Uterus (tissue), 4 donors: ENCODE results near the gene PVALB. TPM values are rescaled to one million over a fixed set of nuclear protein-coding genes. Genes with fewer than 3 reads are reported as not detected.

ENCODE experiments used
- DNase-seq, 2 donors: peaks; one replicate each; pipeline ENCODE4 v3.0.0-alpha.2; 2019 to 2020
- H3K27ac ChIP-seq, 2 donors: fragments of 200-600 bp; sonication (generic); 1 replicate in 1 of 2; 2 replicates in 1 of 2; pipeline ENCODE4 v1.5.1; 2016 to 2018
- H3K27me3 ChIP-seq, 2 donors: fragments of 200-600 bp; sonication (generic); one replicate each; pipeline ENCODE4 v1.5.1; 2018 to 2019; ENCODE audit warnings: control low read depth in 1 of 2
- H3K36me3 ChIP-seq, 2 donors: fragments of 200-600 bp; sonication (generic); one replicate each; pipeline ENCODE4 v1.5.1; 2019; ENCODE audit warnings: control low read depth in 1 of 2
- H3K4me1 ChIP-seq, 2 donors: fragments of 200-600 bp; sonication (generic); one replicate each; pipeline ENCODE4 v1.5.1; 2018 to 2019; ENCODE audit warnings: control low read depth in 1 of 2
- H3K4me3 ChIP-seq, 2 donors: fragments of 200-600 bp; sonication (generic); 1 replicate in 1 of 2; 2 replicates in 1 of 2; pipeline ENCODE4 v1.5.1; 2018 to 2019; ENCODE audit warnings: mild to moderate bottlenecking in 1 of 2
- H3K9me3 ChIP-seq, 2 donors: fragments of 200-600 bp; sonication (generic); one replicate each; pipeline ENCODE4 v1.5.1; 2019; ENCODE audit warnings: control low read depth in 1 of 2
- CTCF ChIP-seq, 4 experiments: fragments of 200-600 bp in 2 of 4; fragments of 450-650 bp in 2 of 4; sonication (generic) in 2 of 4; IDR thresholded peaks; one replicate each; pipeline ENCODE4 v1.5.1; 2016 to 2019; ENCODE audit warnings: antibody characterized with exemption in 4 of 4, mild to moderate bottlenecking in 2 of 4, moderate library complexity in 1 of 4
- POLR2A ChIP-seq, 2 donors: fragments of 450-650 bp; IDR thresholded peaks; one replicate each; pipeline ENCODE4 v1.6.1; 2016; ENCODE audit warnings: antibody characterized with exemption in 2 of 2, mild to moderate bottlenecking in 1 of 2, moderate library complexity in 1 of 2
- intact Hi-C: fragments of 100-400 bp; cut with DNase I; formaldehyde crosslinking; loops from one replicate; pipeline ENCODE4 v1.15.1; 2023; ENCODE audit warnings: low total_unique reads
- total RNA-seq, 4 donors: library from RNA; depleted of rRNA in 3 of 4; stranded (reverse); fragments of >200 nt in 3 of 4; gene quantifications; one replicate each; pipeline versions ENCODE4 v1.1.0 to v1.2.4, GENCODE V29; 2014 to 2023
- donor health status: DM: yes; HTN: yes; CAD: no.

Gene PVALB
- total RNA-seq, 4 donors from 2014 or later: 2.3 TPM; not detected in 3

GRCh38 chr22:36797911-36798673 is 18.7 kb downstream of the PVALB start:
- DNase-seq: no peak
- Histone ChIP-seq H3K27me3 (no peaks in the 10 kb centered on the region), H3K4me1 (no peaks in the 10 kb centered on the region), H3K27ac (no peak overlapping the region), H3K9me3 (no peaks in the 10 kb centered on the region), H3K36me3 (no peaks in the 10 kb centered on the region), H3K4me3 (no peak overlapping the region)
- TF ChIP-seq CTCF (IDR thresholded peaks at IDR 0.05) (no peak), POLR2A (IDR thresholded peaks at IDR 0.05) (no peak)
- intact Hi-C loops: no loop called here

- intact Hi-C loops: no loop called here
- Histone ChIP-seq H3K36me3 (no peaks in the 10 kb centered on the region), H3K27ac (no peak overlapping the region), H3K9me3 (no peaks in the 10 kb centered on the region), H3K27me3 (no peaks in the 10 kb centered on the region), H3K4me3 (no peak overlapping the region), H3K4me1 (no peaks in the 10 kb centered on the region)
- no peak for DNase-seq
- no peak for TF ChIP-seq CTCF (IDR thresholded peaks at IDR 0.05)
- no peak for TF ChIP-seq POLR2A (IDR thresholded peaks at IDR 0.05)
Observed at GRCh38 chr22:36797374-36797773, 19.5 kb downstream of the PVALB start.

- no peak for DNase-seq
- no peaks in the 10 kb centered on the region for H3K27me3 ChIP-seq
- H3K27ac ChIP-seq: no peak overlapping the region
- intact Hi-C loops: no loop called here
- TF ChIP-seq POLR2A (IDR thresholded peaks at IDR 0.05): no peak
- no peak for TF ChIP-seq CTCF (IDR thresholded peaks at IDR 0.05)
- H3K4me3 ChIP-seq: no peak overlapping the region
- H3K36me3 ChIP-seq: no peaks in the 10 kb centered on the region
- no peaks in the 10 kb centered on the region for H3K4me1 ChIP-seq
- H3K9me3 ChIP-seq: no peaks in the 10 kb centered on the region
Observed at GRCh38 chr22:36796552-36797175, 20.2 kb downstream of the PVALB start.

- no peaks in the 10 kb centered on the region for H3K9me3 ChIP-seq
- no peak overlapping the region for H3K4me3 ChIP-seq
- no peaks in the 10 kb centered on the region for H3K4me1 ChIP-seq
- no peak for DNase-seq
- H3K36me3 ChIP-seq: no peaks in the 10 kb centered on the region
- TF ChIP-seq POLR2A (IDR thresholded peaks at IDR 0.05) (no peak), CTCF (IDR thresholded peaks at IDR 0.05) (no peak)
- no peaks in the 10 kb centered on the region for H3K27me3 ChIP-seq
- intact Hi-C loops: no loop called here
- no peak overlapping the region for H3K27ac ChIP-seq
Observed at GRCh38 chr22:36795633-36796032, 21.2 kb downstream of the PVALB start.

GRCh38 chr22:36790648-36791047 is 26.2 kb downstream of the PVALB start:
- no peak overlapping the region for H3K27ac ChIP-seq
- no peaks in the 10 kb centered on the region for H3K36me3 ChIP-seq
- no peaks in the 10 kb centered on the region for H3K27me3 ChIP-seq
- intact Hi-C loops: no loop called here
- H3K4me3 ChIP-seq: no peak overlapping the region
- no peaks in the 10 kb centered on the region for H3K4me1 ChIP-seq
- no peaks in the 10 kb centered on the region for H3K9me3 ChIP-seq
- no peak for DNase-seq
- no peak for TF ChIP-seq CTCF (IDR thresholded peaks at IDR 0.05)
- no peak for TF ChIP-seq POLR2A (IDR thresholded peaks at IDR 0.05)
